GM23338 (cell line): ENCODE data around the gene ROCK2. TPM values are rescaled to one million over a fixed set of nuclear protein-coding genes. Genes with fewer than 3 reads are reported as not detected.

ENCODE experiments used
- ATAC-seq: fragments of 200-7000 bp; cut with Tn5 transposase; 3 replicates; pipeline ENCODE4 v1.9.1; 2020
- DNase-seq: peaks from one replicate; pipeline ENCODE4 v3.0.0-alpha.2; 2015; ENCODE audit warnings: low spot score
- H2AFZ ChIP-seq: fragments of 200-600 bp; sonication (generic); 2 replicates; pipeline ENCODE4 v1.8.0; 2016; ENCODE audit warnings: antibody characterized with exemption, mild to moderate bottlenecking, moderate library complexity
- H3F3A ChIP-seq: fragments of 200-600 bp; sonication (generic); replicated peaks from 2 replicates; pipeline ENCODE4 v1.8.0; 2017; ENCODE audit warnings: antibody characterized with exemption, mixed run types, low read depth
- H3K27ac ChIP-seq: fragments of 200-600 bp; sonication (generic); 2 replicates; pipeline ENCODE4 v1.6.1; 2016; ENCODE audit warnings: low read depth
- H3K27me3 ChIP-seq: fragments of 200-600 bp; sonication (generic); 2 replicates; pipeline ENCODE4 v1.8.0; 2016; ENCODE audit warnings: mild to moderate bottlenecking, mixed run types, moderate library complexity; ENCODE audit not compliant: insufficient read depth
- H3K36me3 ChIP-seq: fragments of 200-600 bp; sonication (generic); 2 replicates; pipeline ENCODE4 v1.8.0; 2016; ENCODE audit warnings: mild to moderate bottlenecking; ENCODE audit not compliant: insufficient read depth
- H3K4me1 ChIP-seq: fragments of 200-600 bp; sonication (generic); 2 replicates; pipeline ENCODE4 v1.8.0; 2016; ENCODE audit warnings: mild to moderate bottlenecking, moderate library complexity; ENCODE audit not compliant: insufficient read depth
- H3K4me2 ChIP-seq: fragments of 200-600 bp; sonication (generic); 2 replicates; pipeline ENCODE4 v1.7.1; 2017; ENCODE audit warnings: mixed run types
- H3K4me3 ChIP-seq: fragments of 200-600 bp; sonication (generic); 2 replicates; pipeline ENCODE4 v1.6.1; 2016; ENCODE audit warnings: mixed run types
- H3K79me2 ChIP-seq: fragments of 200-600 bp; sonication (generic); replicated peaks from 2 replicates; pipeline ENCODE4 v1.8.0; 2017; ENCODE audit warnings: mild to moderate bottlenecking; ENCODE audit not compliant: insufficient read depth
- H3K9me2 ChIP-seq: fragments of 200-600 bp; sonication (generic); 2 replicates; pipeline ENCODE4 v1.8.0; 2017; ENCODE audit not compliant: insufficient read depth
- H4K20me1 ChIP-seq: fragments of 200-600 bp; sonication (generic); replicated peaks from 2 replicates; pipeline ENCODE4 v1.8.0; 2017; ENCODE audit warnings: mild to moderate bottlenecking; ENCODE audit not compliant: insufficient read depth
- H3K27ac Mint-ChIP-seq: 2 replicates; pipeline ENCODE4 v1.8.0; 2020; ENCODE audit warnings: inconsistent platforms, mild to moderate bottlenecking, moderate library complexity, mixed read lengths
- H3K27me3 Mint-ChIP-seq: 3 replicates; pipeline ENCODE4 v1.8.0; 2022; ENCODE audit warnings: low read depth, mild to moderate bottlenecking, moderate library complexity, mixed read lengths, inconsistent platforms; ENCODE audit not compliant: insufficient read depth, poor library complexity
- H3K36me3 Mint-ChIP-seq: 3 replicates; pipeline ENCODE4 v1.8.0; 2021; ENCODE audit warnings: low read depth, mild to moderate bottlenecking, inconsistent platforms, moderate library complexity, mixed read lengths
- H3K4me1 Mint-ChIP-seq: 3 replicates; pipeline ENCODE4 v1.8.0; 2020; ENCODE audit warnings: mild to moderate bottlenecking, inconsistent platforms, mixed read lengths
- H3K4me3 Mint-ChIP-seq: 3 replicates; pipeline ENCODE4 v1.8.0; 2021; ENCODE audit warnings: moderate library complexity, mild to moderate bottlenecking, inconsistent platforms, mixed read lengths
- H3K9me3 Mint-ChIP-seq: 3 replicates; pipeline ENCODE4 v1.8.0; 2020; ENCODE audit warnings: moderate library complexity, mild to moderate bottlenecking, inconsistent platforms, mixed read lengths
- CREB1 ChIP-seq: fragments of 250-450 bp; sonication (Bioruptor Pico); IDR thresholded peaks from 2 replicates; pipeline ENCODE4 v1.5.0; 2020; ENCODE audit warnings: low read depth, mild to moderate bottlenecking, moderate library complexity
- POLR2AphosphoS5 ChIP-seq: IDR thresholded peaks from 2 replicates; pipeline ENCODE4 v1.6.1; 2016; ENCODE audit warnings: antibody characterized with exemption, low read depth
- REST ChIP-seq: IDR thresholded peaks from one replicate; pipeline ENCODE4 v1.6.1; 2018; ENCODE audit warnings: antibody characterized with exemption; ENCODE audit not compliant: unreplicated experiment
- STAT1 ChIP-seq: IDR thresholded peaks from one replicate; pipeline ENCODE4 v1.6.1; 2016; ENCODE audit warnings: antibody characterized with exemption; ENCODE audit not compliant: unreplicated experiment
- ZNF331 ChIP-seq: fragments of 250-450 bp; sonication (Bioruptor Pico); IDR thresholded peaks from 2 replicates; pipeline ENCODE4 v1.5.0; 2020; ENCODE audit warnings: low read depth, mild to moderate bottlenecking, moderate library complexity
- polyA plus RNA-seq: library from polyadenylated mRNA; unstranded; fragments of >200 nt; fragmentation: Nextera tagmentation; extraction: Ambion mirVana; gene quantifications from 2 replicates; pipeline ENCODE4 v1.2.1, GENCODE V29; 2016
- total RNA-seq: library from RNA; depleted of rRNA; stranded (reverse); fragments of >200 nt; shearing (Covaris generic); gene quantifications from 2 replicates; pipeline ENCODE4 v1.2.3, GENCODE V29; 2014

Gene ROCK2
- total and polyA plus RNA-seq, 2 experiments from 2014 or later = 16.4 to 28.0 TPM

GRCh38 chr2:11154923-11155380 is 189.5 kb downstream of the ROCK2 start:
- Mint-ChIP-seq H3K4me3 (peak overlapping the region; percentile 71), H3K27me3 (peaks cover 14% of the 10 kb centered on the region), H3K27ac (peak overlapping the region; percentile 62; the same call in 1 of the 2 replicates), H3K36me3 (no peaks in the 10 kb centered on the region; the same call in 2 of the 3 replicates), H3K9me3 (no peaks in the 10 kb centered on the region; the same call in 1 of the 3 replicates), H3K4me1 (peaks cover 13% of the 10 kb centered on the region)
- Histone ChIP-seq H4K20me1 (no peaks in the 10 kb centered on the region), H3K79me2 (no peaks in the 10 kb centered on the region), H3K4me3 (peak overlapping the region; percentile 55), H3K4me2 (peak overlapping the region; percentile 78), H3K36me3 (no peaks in the 10 kb centered on the region), H3K27ac (peak overlapping the region; percentile 89), H3F3A (peaks cover 14% of the 10 kb centered on the region; the same call in 1 of the 2 replicates), H3K9me2 (no peaks in the 10 kb centered on the region), H3K27me3 (peaks cover 6% of the 10 kb centered on the region; the same call in 1 of the 2 replicates), H2AFZ (peak overlapping the region; percentile 83), H3K4me1 (no peaks in the 10 kb centered on the region; the same call in 1 of the 2 replicates)
- TF ChIP-seq POLR2AphosphoS5 = peak; percentile 50
- TF ChIP-seq REST = no peak
- DNase-seq (peak; percentile 97), ATAC-seq (peak; percentile 66)

GRCh38 chr2:11154016-11154922 is 190.2 kb downstream of the ROCK2 start:
- Histone ChIP-seq H3K36me3 (no peaks in the 10 kb centered on the region), H3K4me3 (peak overlapping the region; percentile 55), H4K20me1 (no peaks in the 10 kb centered on the region), H3K27me3 (peaks cover 6% of the 10 kb centered on the region; the same call in 1 of the 2 replicates), H3F3A (peaks cover 14% of the 10 kb centered on the region; the same call in 1 of the 2 replicates), H3K79me2 (no peaks in the 10 kb centered on the region), H2AFZ (peak overlapping the region; percentile 83), H3K4me1 (no peaks in the 10 kb centered on the region; the same call in 1 of the 2 replicates), H3K4me2 (peak overlapping the region; percentile 78), H3K27ac (peak overlapping the region; percentile 89), H3K9me2 (no peaks in the 10 kb centered on the region)
- Mint-ChIP-seq H3K27me3 (peaks cover 14% of the 10 kb centered on the region), H3K36me3 (no peaks in the 10 kb centered on the region; the same call in 2 of the 3 replicates), H3K27ac (peak overlapping the region; percentile 62), H3K4me3 (peak overlapping the region; percentile 71), H3K9me3 (no peaks in the 10 kb centered on the region; the same call in 1 of the 3 replicates), H3K4me1 (peaks cover 13% of the 10 kb centered on the region)
- peak; percentile 45 for ATAC-seq
- peak; percentile 32 for DNase-seq
- no peak for TF ChIP-seq STAT1
- TF ChIP-seq ZNF331 (CRISPR knock-in tag) = no peak
- TF ChIP-seq CREB1 (CRISPR knock-in tag) = no peak
